Neural cell (in vitro differentiated cells): ENCODE results near the gene AGA.

Source experiments
- CTCF ChIP-seq: fragments of 450-650 bp; IDR thresholded peaks from 2 replicates; pipeline ENCODE4 v1.5.1; 2014; ENCODE audit warnings: antibody characterized with exemption, mild to moderate bottlenecking, moderate library complexity; ENCODE audit not compliant: poor library complexity, severe bottlenecking
- EP300 ChIP-seq: fragments of 450-650 bp; conservative IDR thresholded peaks from 2 replicates; pipeline ENCODE4 v1.6.1; 2014; ENCODE audit warnings: antibody characterized with exemption, mild to moderate bottlenecking, moderate library complexity; ENCODE audit not compliant: poor library complexity, severe bottlenecking
- EZH2 ChIP-seq: fragments of 200-600, 300-800 bp; shearing (Covaris generic), sonication (generic); IDR thresholded peaks from 2 replicates; pipeline ENCODE4 v1.6.1; 2014; ENCODE audit warnings: antibody characterized with exemption, low read length, borderline replicate concordance, mild to moderate bottlenecking; ENCODE audit not compliant: insufficient read depth, poor library complexity, severe bottlenecking
- MXI1 ChIP-seq: fragments of 450-650 bp; conservative IDR thresholded peaks from 2 replicates; pipeline ENCODE4 v1.6.1; 2014; ENCODE audit warnings: antibody characterized with exemption, mild to moderate bottlenecking; ENCODE audit not compliant: poor library complexity, severe bottlenecking
- POLR2AphosphoS5 ChIP-seq: IDR thresholded peaks from 2 replicates; pipeline ENCODE4 v1.6.1; 2012
- RAD21 ChIP-seq: fragments of 450-650 bp; conservative IDR thresholded peaks from 2 replicates; pipeline ENCODE4 v1.6.1; 2014; ENCODE audit warnings: antibody characterized with exemption, mild to moderate bottlenecking, moderate library complexity
- TAF1 ChIP-seq: IDR thresholded peaks from 2 replicates; pipeline ENCODE4 v1.6.1; 2012; ENCODE audit warnings: low read depth

- TF ChIP-seq CTCF (no peak), EP300 (no peak), TAF1 (no peak), RAD21 (no peak), EZH2 (no peak), MXI1 (no peak), POLR2AphosphoS5 (no peak)
These were observed 6.6 kb upstream of the AGA start for GRCh38 chr4:177448850-177449249.
